GM12865 (cell line): ENCODE data around the gene SPATA31C1.

ENCODE experiments used
- DNase-seq: peaks from one replicate; pipeline ENCODE4 v3.0.0; 2010; ENCODE audit warnings: low read depth
- H3K4me3 ChIP-seq: 2 replicates; pipeline ENCODE4 v1.5.1; 2011; ENCODE audit warnings: mild to moderate bottlenecking, low read depth, low read length, control low read depth
- TF ChIP-seq, protein P1 (sequence below): IDR thresholded peaks from 2 replicates; pipeline ENCODE4 v1.5.1; 2011; ENCODE audit warnings: low read length, control low read depth, low read depth, inconsistent platforms; ENCODE audit not compliant: insufficient read depth; ENCODE audit errors: missing control alignments

Gene SPATA31C1

GRCh38 chr9:87874304-87874623, 43.5 kb upstream of the SPATA31C1 start:
- no peak overlapping the region for H3K4me3 ChIP-seq
- TF ChIP-seq, protein P1, sequence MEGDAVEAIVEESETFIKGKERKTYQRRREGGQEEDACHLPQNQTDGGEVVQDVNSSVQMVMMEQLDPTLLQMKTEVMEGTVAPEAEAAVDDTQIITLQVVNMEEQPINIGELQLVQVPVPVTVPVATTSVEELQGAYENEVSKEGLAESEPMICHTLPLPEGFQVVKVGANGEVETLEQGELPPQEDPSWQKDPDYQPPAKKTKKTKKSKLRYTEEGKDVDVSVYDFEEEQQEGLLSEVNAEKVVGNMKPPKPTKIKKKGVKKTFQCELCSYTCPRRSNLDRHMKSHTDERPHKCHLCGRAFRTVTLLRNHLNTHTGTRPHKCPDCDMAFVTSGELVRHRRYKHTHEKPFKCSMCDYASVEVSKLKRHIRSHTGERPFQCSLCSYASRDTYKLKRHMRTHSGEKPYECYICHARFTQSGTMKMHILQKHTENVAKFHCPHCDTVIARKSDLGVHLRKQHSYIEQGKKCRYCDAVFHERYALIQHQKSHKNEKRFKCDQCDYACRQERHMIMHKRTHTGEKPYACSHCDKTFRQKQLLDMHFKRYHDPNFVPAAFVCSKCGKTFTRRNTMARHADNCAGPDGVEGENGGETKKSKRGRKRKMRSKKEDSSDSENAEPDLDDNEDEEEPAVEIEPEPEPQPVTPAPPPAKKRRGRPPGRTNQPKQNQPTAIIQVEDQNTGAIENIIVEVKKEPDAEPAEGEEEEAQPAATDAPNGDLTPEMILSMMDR: no peak
- no peak for DNase-seq

DNA sequence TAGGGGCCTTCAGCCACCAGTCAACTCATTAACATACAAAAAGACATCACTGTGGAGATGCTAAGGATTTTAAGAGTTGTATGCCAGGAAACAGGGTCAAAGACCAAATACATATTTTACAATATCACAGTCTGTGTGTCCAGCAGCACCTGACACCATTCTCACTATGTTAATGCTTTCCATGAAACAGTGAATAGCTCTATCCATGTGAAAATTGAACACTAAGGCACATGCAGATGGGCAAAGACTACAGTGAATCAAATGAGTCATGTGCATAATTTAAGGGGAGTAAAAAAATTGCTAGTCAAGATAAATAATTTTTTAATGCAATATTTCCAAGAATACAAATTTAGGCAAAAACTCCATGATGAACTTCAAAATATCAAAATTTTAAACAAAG, 42.7 kb upstream of the SPATA31C1 start:
- H3K4me3 ChIP-seq: no peak overlapping the region
- no peak for DNase-seq
- TF ChIP-seq, protein P1: no peak

DNA sequence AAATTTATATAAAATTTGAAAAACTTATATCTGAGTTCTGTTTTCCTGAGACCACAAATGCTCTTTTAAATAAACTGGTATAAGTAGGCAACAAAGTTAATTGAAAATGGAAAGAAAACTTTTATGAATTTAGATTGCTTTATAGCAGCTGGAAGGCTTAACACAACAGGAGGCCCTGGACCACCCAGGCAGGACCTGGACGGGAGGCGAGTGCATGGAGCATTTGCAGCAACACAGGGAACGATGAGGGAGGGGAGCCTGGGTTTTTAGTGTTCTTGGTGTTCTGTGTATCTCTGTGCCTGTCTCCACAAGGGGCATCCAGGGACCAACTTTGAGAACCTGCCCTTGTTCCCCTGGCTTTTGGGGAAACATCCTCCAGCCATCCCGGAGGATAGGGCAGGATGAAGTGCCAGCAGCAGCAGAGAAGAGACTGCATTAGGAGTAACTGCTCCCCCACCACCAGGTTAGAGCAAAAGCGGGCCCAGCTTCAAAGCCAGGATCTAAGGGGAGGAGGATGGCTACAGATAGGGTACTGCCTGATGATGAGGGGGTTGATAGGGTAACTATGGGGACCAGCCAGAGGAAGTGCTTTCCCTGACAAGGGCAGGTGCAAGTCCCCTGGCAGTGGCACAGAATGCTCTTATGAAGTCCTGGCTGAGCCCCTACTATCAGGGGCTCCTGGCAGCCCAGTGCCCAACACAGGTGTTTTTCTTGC, 41.8 kb upstream of the SPATA31C1 start:
- no peak overlapping the region for H3K4me3 ChIP-seq
- DNase-seq: no peak
- TF ChIP-seq, protein P1: no peak

GRCh38 chr9:87876708-87877107, 41.1 kb upstream of the SPATA31C1 start:
- TF ChIP-seq, protein P1: no peak
- no peak for DNase-seq
- H3K4me3 ChIP-seq: no peak overlapping the region

- H3K4me3 ChIP-seq: no peak overlapping the region
- no peak for DNase-seq
- TF ChIP-seq, protein P1: no peak
Observed at GRCh38 chr9:87878989-87879511, 38.7 kb upstream of the SPATA31C1 start.

- TF ChIP-seq, protein P1: no peak
- no peak for DNase-seq
- no peak overlapping the region for H3K4me3 ChIP-seq
Observed at GRCh38 chr9:87880116-87880515, 37.6 kb upstream of the SPATA31C1 start.

DNA sequence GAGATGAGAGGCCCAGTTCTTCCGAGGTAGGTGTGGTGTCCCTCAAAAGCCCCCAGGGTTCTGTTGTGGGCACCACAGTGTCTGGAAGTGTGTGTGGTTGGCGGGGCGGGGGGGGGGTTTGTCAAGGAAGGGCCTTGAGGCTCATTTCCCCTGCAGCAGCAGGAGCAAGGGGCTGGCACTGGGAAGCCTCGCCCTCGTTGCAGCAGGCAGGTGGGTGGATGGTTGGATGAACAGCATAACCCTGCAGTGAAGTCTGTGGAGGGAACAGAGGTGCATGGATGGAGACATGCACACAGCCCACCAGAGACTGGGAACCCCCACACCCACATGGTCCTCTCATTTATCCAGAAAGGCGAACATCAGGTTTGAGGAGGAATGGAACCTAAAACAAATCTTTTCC, 37.1 kb upstream of the SPATA31C1 start:
- no peak for DNase-seq
- H3K4me3 ChIP-seq: no peak overlapping the region
- TF ChIP-seq, protein P1: no peak
